ENCODE results near the gene KANSL1. TPM values are rescaled to one million over a fixed set of nuclear protein-coding genes. Genes with fewer than 3 reads are reported as not detected.

Gene KANSL1
- total and polyA plus RNA-seq, 2 of the 4 experiments (the other 2 are of a cell fraction), result 19.1 to 49.6 TPM

GRCh38 chr17:46090871-46091270 lies 102.4 kb downstream of the KANSL1 start:
- WGBS, 2 experiments (ENCODE audit: extremely low coverage in 2 of 2, insufficient read length in 1 of 2), result no CpG with 5 or more reads among the region's 4 CpGs
- POLR2A ChIA-PET (ENCODE audit: unreplicated experiment), result no interaction called here
- in situ Hi-C loops (cut with MboI; ENCODE audit: low sequenced_read_pairs), result no loop called here

More at GRCh38 chr17:46090871-46091270, 102.4 kb downstream of the KANSL1 start:
- H3K79me1 ChIP-seq (ENCODE audit: low read depth in 1 of 2, low read length in 2 of 2), result peaks cover 38 to 73% of the 10 kb centered on the region in 2 experiments; a peak in 3 of 4 replicates
- no peak overlapping the region for H3K14ac ChIP-seq (replicated peaks; ENCODE audit: low read depth, low read length)
- CTCF ChIA-PET, result interaction anchor here (1.2 to 1.6 kb wide), 2 partner anchors 8 to 11 kb away, joined by 4 to 8 read pairs; no protein-coding TSS in a partner anchor
- no peak overlapping the region for H2AFZ ChIP-seq (replicated peaks; ENCODE audit: low read length, poor library complexity)
- H3K4me2 ChIP-seq (ENCODE audit: low read depth, low read length), result no peak overlapping the region
- no peak overlapping the region for H4K91ac ChIP-seq (ENCODE audit: insufficient read depth, low read depth, low read length)
- H3K36me3 ChIP-seq (ENCODE audit: control insufficient read depth, insufficient read depth, low read length), result peaks cover 16% of the 10 kb centered on the region
- DNase-seq, result no peak
- no peak overlapping the region for H4K8ac ChIP-seq (ENCODE audit: low read depth in 2 of 2, low read length in 2 of 2)
- peaks cover 6% of the 10 kb centered on the region for H3K9me1 ChIP-seq (ENCODE audit: insufficient read depth, low read length)
- no peak overlapping the region for H2BK120ac ChIP-seq (ENCODE audit: low read depth, low read length)
- no peaks in the 10 kb centered on the region for H3K9me3 ChIP-seq (ENCODE audit: control insufficient read depth, insufficient read depth, low read length)
- no peak for ATAC-seq (ENCODE audit: low read depth)
- TF ChIP-seq FOS (IDR thresholded peaks at IDR 0.05; ENCODE audit: low read depth, low read length), result no peak
- TF ChIP-seq USF2 (IDR thresholded peaks at IDR 0.05; ENCODE audit: low read depth, low read length), result no peak
- TF ChIP-seq MXI1 (IDR thresholded peaks at IDR 0.05; ENCODE audit: borderline replicate concordance, low read depth, low read length), result no peak
- no peak for TF ChIP-seq RAD21 (IDR thresholded peaks at IDR 0.05; ENCODE audit: low read length)
- no peak for TF ChIP-seq CEBPB (IDR thresholded peaks at IDR 0.05; ENCODE audit: low read depth, low read length)
- TF ChIP-seq MAZ (IDR thresholded peaks at IDR 0.05; ENCODE audit: borderline replicate concordance, low read depth, low read length), result no peak
- TF ChIP-seq CTCF (conservative IDR thresholded peaks at IDR 0.05; ENCODE audit: low read depth, low read length), result no peak
- no peak for TF ChIP-seq BHLHE40 (IDR thresholded peaks at IDR 0.05; ENCODE audit: low read depth, low read length)
- no peak for TF ChIP-seq RFX5 (IDR thresholded peaks at IDR 0.05; ENCODE audit: low read depth, low read length)
- no peak for TF ChIP-seq NFE2L2 (IDR thresholded peaks at IDR 0.05; ENCODE audit: low read depth, low read length)
- TF ChIP-seq ELK1 (IDR thresholded peaks at IDR 0.05; ENCODE audit: borderline replicate concordance, low read depth, low read length), result no peak
- TF ChIP-seq CHD1 (IDR thresholded peaks at IDR 0.05; ENCODE audit: low read depth, low read length), result no peak
- no peak for TF ChIP-seq POLR2A (IDR thresholded peaks at IDR 0.05; ENCODE audit: low read depth, low read length)
- no peak for TF ChIP-seq MAFK (IDR thresholded peaks at IDR 0.05; ENCODE audit: low read depth, low read length)
- TF ChIP-seq SMC3 (IDR thresholded peaks at IDR 0.05; ENCODE audit: low read depth, low read length), result no peak
- TF ChIP-seq RCOR1 (IDR thresholded peaks at IDR 0.05; ENCODE audit: insufficient replicate concordance, low read length), result no peak
- no peak overlapping the region for H3K9ac ChIP-seq (ENCODE audit: low read depth, low read length)
- no peaks in the 10 kb centered on the region for H3K4me1 ChIP-seq (ENCODE audit: control insufficient read depth, insufficient read depth, low read length)
- dilution Hi-C loops (cut with HindIII; ENCODE audit: low sequenced_read_pairs, unreplicated experiment) (no loop called here), intact Hi-C loops (cut with micrococcal nuclease) (loop anchor here (10.0 kb wide), 1 partner anchor 46 kb away; no protein-coding TSS in a partner anchor)
- no peak overlapping the region for H2BK15ac ChIP-seq (ENCODE audit: low read depth, low read length)
- no peak overlapping the region for H3K4ac ChIP-seq (ENCODE audit: low read depth, low read length)
- no peak overlapping the region for H3K56ac ChIP-seq (ENCODE audit: extremely low read depth, insufficient read depth, low read length)
- H3K18ac ChIP-seq (ENCODE audit: low read depth, low read length), result no peak overlapping the region
- H3K27me3 ChIP-seq (ENCODE audit: control insufficient read depth, insufficient read depth, low read length), result no peaks in the 10 kb centered on the region
- no peak overlapping the region for H3K4me3 ChIP-seq (ENCODE audit: insufficient read depth, low read depth, low read length)
- no peak overlapping the region for H3K23ac ChIP-seq (ENCODE audit: low read depth, low read length)
- peaks cover 53% of the 10 kb centered on the region for H4K20me1 ChIP-seq (ENCODE audit: insufficient read depth, low read length)
- no peak overlapping the region for H4K5ac ChIP-seq (ENCODE audit: low read depth, low read length)
- no peak overlapping the region for H2BK20ac ChIP-seq (ENCODE audit: low read depth, low read length)
- H2AK5ac ChIP-seq (ENCODE audit: low read depth, low read length), result no peak overlapping the region
- no peak overlapping the region for H3K27ac ChIP-seq (ENCODE audit: insufficient read depth, low read length)
- no TSS peak for BruUV-seq (replicated peaks)
- no peak overlapping the region for H2BK5ac ChIP-seq (ENCODE audit: low read depth, low read length, poor library complexity, severe bottlenecking)
- no peak overlapping the region for H2AK9ac ChIP-seq (replicated peaks; ENCODE audit: low read depth, low read length, poor library complexity)

Measured in IMR-90 (cell line).